ENCODE data around the gene OTOR. TPM values are rescaled to one million over a fixed set of nuclear protein-coding genes. Genes with fewer than 3 reads are reported as not detected.

The OTOR gene
- total and polyA plus RNA-seq, 2 donors (not counting 1 experiment from before 2014, with no cell fraction given), result not detected

DNA sequence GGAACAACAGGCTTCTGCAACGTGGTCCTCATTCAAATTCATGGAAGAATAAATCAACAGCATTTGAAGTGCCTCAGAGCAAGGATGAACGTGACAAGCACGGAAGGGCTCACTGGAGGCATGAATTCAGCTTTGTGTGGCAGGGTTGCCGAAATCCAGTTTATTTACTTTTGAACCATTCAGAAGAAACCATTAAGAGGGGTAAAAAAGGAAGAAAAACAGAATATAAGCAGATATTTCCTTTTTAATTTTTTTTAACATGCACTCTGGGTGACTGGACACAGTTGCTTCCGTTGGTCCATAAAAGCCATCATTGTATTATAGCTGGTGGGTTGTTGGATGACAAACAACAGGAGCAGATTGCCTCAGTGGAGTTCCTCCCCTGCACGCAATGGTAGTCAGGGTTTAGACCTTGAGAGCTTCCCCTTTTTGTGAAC lies 35.6 kb upstream of the OTOR start:
- no peak overlapping the region for H3K4me2 ChIP-seq (ENCODE audit: extremely low read depth, insufficient read depth, low read length)
- H3K9ac ChIP-seq (ENCODE audit: insufficient read depth, low read length), result no peak overlapping the region
- no peak overlapping the region for H3K4me3 ChIP-seq (replicated peaks in 1 of 4; ENCODE audit: control extremely low read depth in 1 of 4, insufficient read depth in 1 of 4, low read depth in 3 of 4, low read length in 4 of 4)
- no peaks in the 10 kb centered on the region for H4K20me1 ChIP-seq (ENCODE audit: control insufficient read depth, extremely low read depth, insufficient read depth, low read length)
- no peaks in the 10 kb centered on the region for H3K79me2 ChIP-seq (ENCODE audit: control insufficient read depth, insufficient read depth, low read length)
- H3K4me1 ChIP-seq (ENCODE audit: control insufficient read depth, extremely low read depth, insufficient read depth, low read length), result no peaks in the 10 kb centered on the region
- no peak for TF ChIP-seq EZH2 (IDR thresholded peaks at IDR 0.05; ENCODE audit: low read length, missing control alignments)
- TF ChIP-seq, protein P1, sequence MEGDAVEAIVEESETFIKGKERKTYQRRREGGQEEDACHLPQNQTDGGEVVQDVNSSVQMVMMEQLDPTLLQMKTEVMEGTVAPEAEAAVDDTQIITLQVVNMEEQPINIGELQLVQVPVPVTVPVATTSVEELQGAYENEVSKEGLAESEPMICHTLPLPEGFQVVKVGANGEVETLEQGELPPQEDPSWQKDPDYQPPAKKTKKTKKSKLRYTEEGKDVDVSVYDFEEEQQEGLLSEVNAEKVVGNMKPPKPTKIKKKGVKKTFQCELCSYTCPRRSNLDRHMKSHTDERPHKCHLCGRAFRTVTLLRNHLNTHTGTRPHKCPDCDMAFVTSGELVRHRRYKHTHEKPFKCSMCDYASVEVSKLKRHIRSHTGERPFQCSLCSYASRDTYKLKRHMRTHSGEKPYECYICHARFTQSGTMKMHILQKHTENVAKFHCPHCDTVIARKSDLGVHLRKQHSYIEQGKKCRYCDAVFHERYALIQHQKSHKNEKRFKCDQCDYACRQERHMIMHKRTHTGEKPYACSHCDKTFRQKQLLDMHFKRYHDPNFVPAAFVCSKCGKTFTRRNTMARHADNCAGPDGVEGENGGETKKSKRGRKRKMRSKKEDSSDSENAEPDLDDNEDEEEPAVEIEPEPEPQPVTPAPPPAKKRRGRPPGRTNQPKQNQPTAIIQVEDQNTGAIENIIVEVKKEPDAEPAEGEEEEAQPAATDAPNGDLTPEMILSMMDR (conservative IDR thresholded peaks at IDR 0.05 in 1 of 2, IDR thresholded peaks at IDR 0.05 in 1 of 2; ENCODE audit: low read depth in 1 of 2, low read length in 2 of 2), result no peak
- H2AFZ ChIP-seq (ENCODE audit: low read length), result no peak overlapping the region
- no peaks in the 10 kb centered on the region for H3K36me3 ChIP-seq (ENCODE audit: control insufficient read depth, insufficient read depth, low read length)
- H3K27me3 ChIP-seq (ENCODE audit: control insufficient read depth, insufficient read depth, low read length), result peaks cover 5% of the 10 kb centered on the region
- no peak overlapping the region for H3K27ac ChIP-seq (ENCODE audit: insufficient read depth, low read length)
- H3K9me3 ChIP-seq (ENCODE audit: control insufficient read depth, insufficient read depth, low read depth, low read length), result no peaks in the 10 kb centered on the region
- DNase-seq (ENCODE audit: low read depth in 2 of 2), result no peak

DNA sequence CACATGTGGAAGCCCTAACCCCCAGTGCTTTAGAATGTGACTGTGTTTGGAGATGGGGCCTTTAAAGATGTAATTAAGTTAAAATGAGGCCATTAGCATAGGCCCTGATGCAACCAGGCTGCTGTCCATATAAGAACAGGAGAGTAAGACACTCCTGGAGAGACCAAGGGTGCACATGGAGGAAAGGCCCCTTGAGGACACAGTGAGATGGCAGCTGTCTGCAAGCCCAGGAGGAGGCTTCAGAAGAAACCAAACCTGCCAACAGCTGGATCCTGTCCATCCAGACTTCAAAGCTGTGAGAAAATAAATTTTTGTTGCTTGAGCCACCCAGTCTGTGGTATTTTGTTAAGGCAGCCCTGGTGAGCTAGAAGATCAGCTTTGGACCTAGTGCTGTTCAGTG lies 35.1 kb upstream of the OTOR start:
- no peaks in the 10 kb centered on the region for H3K79me2 ChIP-seq (ENCODE audit: control insufficient read depth, insufficient read depth, low read length)
- no peaks in the 10 kb centered on the region for H4K20me1 ChIP-seq (ENCODE audit: control insufficient read depth, extremely low read depth, insufficient read depth, low read length)
- H3K9ac ChIP-seq (ENCODE audit: insufficient read depth, low read length), result no peak overlapping the region
- H3K36me3 ChIP-seq (ENCODE audit: control insufficient read depth, insufficient read depth, low read length), result no peaks in the 10 kb centered on the region
- H3K9me3 ChIP-seq (ENCODE audit: control insufficient read depth, insufficient read depth, low read depth, low read length), result no peaks in the 10 kb centered on the region
- H3K27me3 ChIP-seq (ENCODE audit: control insufficient read depth, insufficient read depth, low read length), result peaks cover 5% of the 10 kb centered on the region
- no peak overlapping the region for H3K27ac ChIP-seq (ENCODE audit: insufficient read depth, low read length)
- no peak for DNase-seq (ENCODE audit: low read depth in 2 of 2)
- H3K4me2 ChIP-seq (ENCODE audit: extremely low read depth, insufficient read depth, low read length), result no peak overlapping the region
- H3K4me1 ChIP-seq (ENCODE audit: control insufficient read depth, extremely low read depth, insufficient read depth, low read length), result no peaks in the 10 kb centered on the region
- H3K4me3 ChIP-seq (replicated peaks in 1 of 4; ENCODE audit: control extremely low read depth in 1 of 4, insufficient read depth in 1 of 4, low read depth in 3 of 4, low read length in 4 of 4), result no peak overlapping the region
- H2AFZ ChIP-seq (ENCODE audit: low read length), result no peak overlapping the region
- TF ChIP-seq, protein P1 (conservative IDR thresholded peaks at IDR 0.05 in 1 of 2, IDR thresholded peaks at IDR 0.05 in 1 of 2; ENCODE audit: low read depth in 1 of 2, low read length in 2 of 2), result no peak
- no peak for TF ChIP-seq EZH2 (IDR thresholded peaks at IDR 0.05; ENCODE audit: low read length, missing control alignments)

DNA sequence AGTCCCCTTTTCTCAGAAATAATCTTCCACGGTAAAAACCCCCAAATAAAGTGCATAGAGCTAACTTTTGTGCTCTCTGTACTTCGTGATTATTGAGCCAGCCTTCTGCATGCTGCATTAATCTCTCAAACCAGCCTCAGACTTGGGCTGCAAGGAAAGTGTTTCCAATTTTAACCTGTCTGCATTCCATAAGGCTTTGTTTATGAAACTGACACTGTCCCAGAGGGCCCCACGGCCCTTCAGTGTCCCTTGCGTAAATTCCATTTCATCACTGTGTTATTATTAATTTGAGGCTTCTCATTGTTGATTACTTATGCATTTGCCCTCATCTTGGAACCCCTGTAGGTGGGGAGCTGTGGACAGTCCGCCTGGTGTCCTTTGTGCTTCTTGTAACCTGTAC lies 33.9 kb upstream of the OTOR start:
- Histone ChIP-seq H3K27me3 (ENCODE audit: control insufficient read depth, insufficient read depth, low read length) (peaks cover 5% of the 10 kb centered on the region), H4K20me1 (ENCODE audit: control insufficient read depth, extremely low read depth, insufficient read depth, low read length) (no peaks in the 10 kb centered on the region), H3K4me3 (replicated peaks in 1 of 4; ENCODE audit: control extremely low read depth in 1 of 4, insufficient read depth in 1 of 4, low read depth in 3 of 4, low read length in 4 of 4) (no peak overlapping the region), H3K27ac (ENCODE audit: insufficient read depth, low read length) (no peak overlapping the region), H3K9me3 (ENCODE audit: control insufficient read depth, insufficient read depth, low read depth, low read length) (no peaks in the 10 kb centered on the region), H3K4me1 (ENCODE audit: control insufficient read depth, extremely low read depth, insufficient read depth, low read length) (no peaks in the 10 kb centered on the region), H3K36me3 (ENCODE audit: control insufficient read depth, insufficient read depth, low read length) (no peaks in the 10 kb centered on the region), H3K9ac (ENCODE audit: insufficient read depth, low read length) (no peak overlapping the region), H3K4me2 (ENCODE audit: extremely low read depth, insufficient read depth, low read length) (no peak overlapping the region), H2AFZ (ENCODE audit: low read length) (no peak overlapping the region), H3K79me2 (ENCODE audit: control insufficient read depth, insufficient read depth, low read length) (no peaks in the 10 kb centered on the region)
- TF ChIP-seq, protein P1 (conservative IDR thresholded peaks at IDR 0.05 in 1 of 2, IDR thresholded peaks at IDR 0.05 in 1 of 2; ENCODE audit: low read depth in 1 of 2, low read length in 2 of 2), result no peak
- no peak for TF ChIP-seq EZH2 (IDR thresholded peaks at IDR 0.05; ENCODE audit: low read length, missing control alignments)
- DNase-seq (ENCODE audit: low read depth in 2 of 2), result no peak
